IPS-18a (cell line): ENCODE data around the gene CDH13.

Source experiments
- H3K27ac ChIP-seq: one replicate; pipeline ENCODE4 v1.5.1; 2013; ENCODE audit warnings: low read length
- H3K27me3 ChIP-seq: one replicate; pipeline ENCODE4 v1.6.1; 2013; ENCODE audit warnings: mild to moderate bottlenecking, low read length; ENCODE audit not compliant: control insufficient read depth, insufficient read depth
- H3K36me3 ChIP-seq: one replicate; pipeline ENCODE4 v1.6.1; 2013; ENCODE audit warnings: low read depth, low read length; ENCODE audit not compliant: control insufficient read depth
- H3K4me1 ChIP-seq: one replicate; pipeline ENCODE4 v1.6.1; 2013; ENCODE audit warnings: low read depth, low read length; ENCODE audit not compliant: control insufficient read depth
- H3K4me3 ChIP-seq: one replicate; pipeline ENCODE4 v1.5.1; 2013; ENCODE audit warnings: low read length
- H3K9ac ChIP-seq: one replicate; pipeline ENCODE4 v1.6.1; 2013; ENCODE audit warnings: mild to moderate bottlenecking, low read length, moderate library complexity
- H3K9me3 ChIP-seq: one replicate; pipeline ENCODE4 v1.6.1; 2013; ENCODE audit warnings: low read depth, low read length; ENCODE audit not compliant: control insufficient read depth

The CDH13 gene

GRCh38 chr16:82834151-82834815 lies 207.5 kb downstream of the CDH13 start:
- no peak overlapping the region for H3K27ac ChIP-seq
- H3K4me1 ChIP-seq, result peaks cover 30% of the 10 kb centered on the region
- H3K9ac ChIP-seq, result no peak overlapping the region
- no peak overlapping the region for H3K4me3 ChIP-seq
- H3K27me3 ChIP-seq, result no peaks in the 10 kb centered on the region
- H3K36me3 ChIP-seq, result no peaks in the 10 kb centered on the region
- no peaks in the 10 kb centered on the region for H3K9me3 ChIP-seq

- H3K36me3 ChIP-seq, result no peaks in the 10 kb centered on the region
- H3K9me3 ChIP-seq, result no peaks in the 10 kb centered on the region
- H3K4me1 ChIP-seq, result peaks cover 30% of the 10 kb centered on the region
- no peak overlapping the region for H3K27ac ChIP-seq
- H3K9ac ChIP-seq, result no peak overlapping the region
- H3K27me3 ChIP-seq, result no peaks in the 10 kb centered on the region
- no peak overlapping the region for H3K4me3 ChIP-seq
Measured at GRCh38 chr16:82835487-82836155, 208.9 kb downstream of the CDH13 start.

- H3K9ac ChIP-seq, result no peak overlapping the region
- no peak overlapping the region for H3K4me3 ChIP-seq
- no peaks in the 10 kb centered on the region for H3K4me1 ChIP-seq
- H3K27ac ChIP-seq, result no peak overlapping the region
- H3K27me3 ChIP-seq, result no peaks in the 10 kb centered on the region
- H3K36me3 ChIP-seq, result no peaks in the 10 kb centered on the region
- peaks cover 3% of the 10 kb centered on the region for H3K9me3 ChIP-seq
Measured at GRCh38 chr16:82841108-82841507, 214.3 kb downstream of the CDH13 start.

- Histone ChIP-seq H3K27ac (no peak overlapping the region), H3K36me3 (no peaks in the 10 kb centered on the region), H3K9me3 (peaks cover 3% of the 10 kb centered on the region), H3K9ac (no peak overlapping the region), H3K4me1 (no peaks in the 10 kb centered on the region), H3K4me3 (no peak overlapping the region), H3K27me3 (no peaks in the 10 kb centered on the region)
Measured at GRCh38 chr16:82843606-82844271, 217.0 kb downstream of the CDH13 start.

- no peak overlapping the region for H3K4me3 ChIP-seq
- H3K4me1 ChIP-seq, result no peaks in the 10 kb centered on the region
- no peak overlapping the region for H3K9ac ChIP-seq
- no peaks in the 10 kb centered on the region for H3K36me3 ChIP-seq
- H3K9me3 ChIP-seq, result peaks cover 3% of the 10 kb centered on the region
- no peak overlapping the region for H3K27ac ChIP-seq
- H3K27me3 ChIP-seq, result no peaks in the 10 kb centered on the region
Measured at GRCh38 chr16:82845116-82845515, 218.3 kb downstream of the CDH13 start.

GRCh38 chr16:82846806-82847205 lies 220.0 kb downstream of the CDH13 start:
- Histone ChIP-seq H3K27me3 (no peaks in the 10 kb centered on the region), H3K27ac (no peak overlapping the region), H3K4me1 (no peaks in the 10 kb centered on the region), H3K9me3 (peaks cover 3% of the 10 kb centered on the region), H3K4me3 (no peak overlapping the region), H3K36me3 (no peaks in the 10 kb centered on the region), H3K9ac (no peak overlapping the region)

GRCh38 chr16:82848013-82848412 lies 221.2 kb downstream of the CDH13 start:
- no peak overlapping the region for H3K27ac ChIP-seq
- no peaks in the 10 kb centered on the region for H3K4me1 ChIP-seq
- H3K36me3 ChIP-seq, result no peaks in the 10 kb centered on the region
- H3K4me3 ChIP-seq, result no peak overlapping the region
- no peaks in the 10 kb centered on the region for H3K9me3 ChIP-seq
- H3K9ac ChIP-seq, result no peak overlapping the region
- H3K27me3 ChIP-seq, result no peaks in the 10 kb centered on the region

GRCh38 chr16:82852388-82853008 lies 225.7 kb downstream of the CDH13 start:
- Histone ChIP-seq H3K4me1 (no peaks in the 10 kb centered on the region), H3K27me3 (no peaks in the 10 kb centered on the region), H3K4me3 (no peak overlapping the region), H3K27ac (no peak overlapping the region), H3K9me3 (no peaks in the 10 kb centered on the region), H3K36me3 (no peaks in the 10 kb centered on the region), H3K9ac (no peak overlapping the region)

GRCh38 chr16:82855471-82855870 lies 228.7 kb downstream of the CDH13 start:
- H3K27ac ChIP-seq, result no peak overlapping the region

GRCh38 chr16:82857693-82858365 lies 231.1 kb downstream of the CDH13 start:
- Histone ChIP-seq H3K9me3 (no peaks in the 10 kb centered on the region), H3K4me1 (no peaks in the 10 kb centered on the region), H3K27me3 (no peaks in the 10 kb centered on the region)

More at GRCh38 chr16:82855471-82855870, 228.7 kb downstream of the CDH13 start:
- Histone ChIP-seq H3K4me1 (no peaks in the 10 kb centered on the region), H3K9me3 (no peaks in the 10 kb centered on the region), H3K36me3 (no peaks in the 10 kb centered on the region), H3K9ac (no peak overlapping the region), H3K27me3 (no peaks in the 10 kb centered on the region), H3K4me3 (no peak overlapping the region)

GRCh38 chr16:82859662-82860061 lies 232.9 kb downstream of the CDH13 start:
- Histone ChIP-seq H3K36me3 (no peaks in the 10 kb centered on the region), H3K4me3 (no peak overlapping the region), H3K9ac (no peak overlapping the region), H3K9me3 (no peaks in the 10 kb centered on the region), H3K27me3 (no peaks in the 10 kb centered on the region), H3K4me1 (no peaks in the 10 kb centered on the region), H3K27ac (no peak overlapping the region)

More at GRCh38 chr16:82857693-82858365, 231.1 kb downstream of the CDH13 start:
- H3K4me3 ChIP-seq, result no peak overlapping the region
- no peak overlapping the region for H3K9ac ChIP-seq
- H3K27ac ChIP-seq, result no peak overlapping the region
- no peaks in the 10 kb centered on the region for H3K36me3 ChIP-seq
